ENCODE results near the gene RGS8.

DNA sequence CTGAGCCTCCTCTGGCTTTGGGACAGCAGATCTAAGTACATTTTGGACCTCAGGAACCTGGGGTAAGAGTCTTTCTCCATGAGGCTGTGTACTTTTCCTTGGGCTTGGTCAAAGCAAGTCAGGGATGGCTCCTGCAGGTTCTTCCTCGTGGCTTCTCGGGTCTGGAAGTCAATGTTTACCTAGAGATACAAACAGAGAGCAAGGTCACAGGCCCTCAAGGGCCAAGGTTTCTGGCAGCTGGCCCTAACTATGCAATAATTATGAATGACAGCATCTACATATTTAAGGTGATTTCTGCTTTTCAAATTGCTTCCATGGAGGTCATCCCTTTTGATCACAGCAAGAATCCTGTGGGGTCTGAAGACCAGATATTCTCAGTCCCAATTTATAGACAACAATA lies 37.6 kb downstream of the RGS8 start:
- TF ChIP-seq TARDBP (IDR thresholded peaks at IDR 0.05) (no peak), HDGF (IDR thresholded peaks at IDR 0.05; ENCODE audit: borderline replicate concordance) (no peak), ARNT (IDR thresholded peaks at IDR 0.05) (no peak), BHLHE40 (IDR thresholded peaks at IDR 0.05; ENCODE audit: borderline replicate concordance) (no peak), PKNOX1 (IDR thresholded peaks at IDR 0.05) (no peak), ELF4 (IDR thresholded peaks at IDR 0.05) (no peak), FOXA1 (IDR thresholded peaks at IDR 0.05) (no peak), SP1 (IDR thresholded peaks at IDR 0.05) (no peak), NFRKB (IDR thresholded peaks at IDR 0.05) (no peak), ZNF384 (IDR thresholded peaks at IDR 0.05) (no peak), FOXM1 (IDR thresholded peaks at IDR 0.05; ENCODE audit: borderline replicate concordance) (no peak)

Data from HEK293T (cell line).